MM.1S (cell line): Measurements from ENCODE around the gene RPSA.
A peak's percentile ranks its signal among the peaks of the same experiment; 100 is the strongest.

ENCODE experiments used
- DNase-seq: peaks from one replicate; pipeline ENCODE4 v3.0.0-alpha.2; 2015
- H2AFZ ChIP-seq: fragments of 300-600 bp; sonication (generic); 2 replicates; pipeline ENCODE4 v1.6.0; 2016; ENCODE audit warnings: antibody characterized with exemption, low read length
- H3F3A ChIP-seq: fragments of 300-600 bp; sonication (generic); 2 replicates; pipeline ENCODE4 v1.6.1; 2016; ENCODE audit warnings: mild to moderate bottlenecking, antibody characterized with exemption, low read length, moderate library complexity, mixed read lengths; ENCODE audit not compliant: insufficient read depth
- H3K27ac ChIP-seq: fragments of 300-600 bp; sonication (generic); 2 replicates; pipeline ENCODE4 v1.5.1; 2016; ENCODE audit warnings: mild to moderate bottlenecking, low read length
- H3K27me3 ChIP-seq: fragments of 300-600 bp; sonication (generic); replicated peaks from 2 replicates; pipeline ENCODE4 v1.6.0; 2016; ENCODE audit warnings: low read length; ENCODE audit not compliant: insufficient read depth
- H3K36me3 ChIP-seq: fragments of 300-600 bp; sonication (generic); replicated peaks from 2 replicates; pipeline ENCODE4 v1.6.1; 2016; ENCODE audit warnings: mild to moderate bottlenecking, low read length, mixed read lengths; ENCODE audit not compliant: insufficient read depth
- H3K4me1 ChIP-seq: fragments of 300-600 bp; sonication (generic); 2 replicates; pipeline ENCODE4 v1.6.1; 2016; ENCODE audit warnings: low read length, mixed read lengths
- H3K4me2 ChIP-seq: fragments of 300-600 bp; sonication (generic); 2 replicates; pipeline ENCODE4 v1.6.0; 2016; ENCODE audit warnings: low read depth, low read length
- H3K4me3 ChIP-seq: fragments of 300-600 bp; sonication (generic); 2 replicates; pipeline ENCODE4 v1.5.1; 2016; ENCODE audit warnings: low read length, mixed read lengths
- H3K79me2 ChIP-seq: fragments of 300-600 bp; sonication (generic); 2 replicates; pipeline ENCODE4 v1.6.1; 2016; ENCODE audit warnings: mixed run types, low read length, mixed read lengths
- H3K9ac ChIP-seq: fragments of 300-600 bp; sonication (generic); 2 replicates; pipeline ENCODE4 v1.6.1; 2016; ENCODE audit warnings: low read length, mixed read lengths
- H3K9me2 ChIP-seq: fragments of 300-600 bp; sonication (generic); replicated peaks from 2 replicates; pipeline ENCODE4 v1.6.1; 2016; ENCODE audit warnings: mild to moderate bottlenecking, low read length, mixed read lengths; ENCODE audit not compliant: insufficient read depth
- H3K9me3 ChIP-seq: fragments of 300-600 bp; sonication (generic); replicated peaks from 2 replicates; pipeline ENCODE4 v1.6.1; 2016; ENCODE audit warnings: mild to moderate bottlenecking, low read length, mixed read lengths; ENCODE audit not compliant: insufficient read depth
- H4K20me1 ChIP-seq: fragments of 300-600 bp; sonication (generic); 2 replicates; pipeline ENCODE4 v1.6.1; 2016; ENCODE audit warnings: mild to moderate bottlenecking, low read length, moderate library complexity, mixed read lengths; ENCODE audit not compliant: insufficient read depth
- EZH2 ChIP-seq: fragments of 300-600 bp; sonication (generic); optimal IDR thresholded peaks from 2 replicates; pipeline ENCODE3; 2017; ENCODE audit warnings: low read depth, mild to moderate bottlenecking, antibody characterized with exemption, low read length, mixed read lengths
- EZH2phosphoT487 ChIP-seq: fragments of 300-600 bp; sonication (generic); IDR thresholded peaks from 2 replicates; pipeline ENCODE4 v1.6.1; 2018; ENCODE audit warnings: antibody characterized with exemption, low read length
- TF ChIP-seq, protein P1 (sequence below): fragments of 300-600 bp; sonication (generic); IDR thresholded peaks from 2 replicates; pipeline ENCODE4 v1.5.1; 2016; ENCODE audit warnings: antibody characterized with exemption, low read length, mixed read lengths

The RPSA gene

GRCh38 chr3:39388741-39389248 lies 17.7 kb upstream of the RPSA start:
- peaks cover 74% of the 10 kb centered on the region for H3K79me2 ChIP-seq
- H3F3A ChIP-seq, result peaks cover 22% of the 10 kb centered on the region
- no peaks in the 10 kb centered on the region for H3K9me2 ChIP-seq
- peaks cover 20% of the 10 kb centered on the region for H4K20me1 ChIP-seq
- H3K9me3 ChIP-seq, result no peaks in the 10 kb centered on the region
- DNase-seq, result peak; percentile 88
- no peaks in the 10 kb centered on the region for H3K27me3 ChIP-seq
- H3K9ac ChIP-seq, result no peak overlapping the region; the same call in 1 of the 2 replicates
- TF ChIP-seq EZH2, result no peak
- TF ChIP-seq EZH2phosphoT487, result no peak
- TF ChIP-seq, protein P1, sequence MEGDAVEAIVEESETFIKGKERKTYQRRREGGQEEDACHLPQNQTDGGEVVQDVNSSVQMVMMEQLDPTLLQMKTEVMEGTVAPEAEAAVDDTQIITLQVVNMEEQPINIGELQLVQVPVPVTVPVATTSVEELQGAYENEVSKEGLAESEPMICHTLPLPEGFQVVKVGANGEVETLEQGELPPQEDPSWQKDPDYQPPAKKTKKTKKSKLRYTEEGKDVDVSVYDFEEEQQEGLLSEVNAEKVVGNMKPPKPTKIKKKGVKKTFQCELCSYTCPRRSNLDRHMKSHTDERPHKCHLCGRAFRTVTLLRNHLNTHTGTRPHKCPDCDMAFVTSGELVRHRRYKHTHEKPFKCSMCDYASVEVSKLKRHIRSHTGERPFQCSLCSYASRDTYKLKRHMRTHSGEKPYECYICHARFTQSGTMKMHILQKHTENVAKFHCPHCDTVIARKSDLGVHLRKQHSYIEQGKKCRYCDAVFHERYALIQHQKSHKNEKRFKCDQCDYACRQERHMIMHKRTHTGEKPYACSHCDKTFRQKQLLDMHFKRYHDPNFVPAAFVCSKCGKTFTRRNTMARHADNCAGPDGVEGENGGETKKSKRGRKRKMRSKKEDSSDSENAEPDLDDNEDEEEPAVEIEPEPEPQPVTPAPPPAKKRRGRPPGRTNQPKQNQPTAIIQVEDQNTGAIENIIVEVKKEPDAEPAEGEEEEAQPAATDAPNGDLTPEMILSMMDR, result no peak
- no peak overlapping the region for H2AFZ ChIP-seq
- peak overlapping the region; percentile 61; the same call in 1 of the 2 replicates for H3K27ac ChIP-seq
- H3K4me1 ChIP-seq, result peaks cover 39% of the 10 kb centered on the region
- peak overlapping the region; percentile 18; the same call in 1 of the 2 replicates for H3K4me3 ChIP-seq
- H3K36me3 ChIP-seq, result peaks cover 26% of the 10 kb centered on the region
- peak overlapping the region; percentile 54 for H3K4me2 ChIP-seq

GRCh38 chr3:39390181-39390580 lies 16.3 kb upstream of the RPSA start:
- Histone ChIP-seq H3K4me3 (no peak overlapping the region), H2AFZ (no peak overlapping the region)
- TF ChIP-seq, protein P1, result no peak
- TF ChIP-seq EZH2phosphoT487, result no peak
- no peak for TF ChIP-seq EZH2

DNA sequence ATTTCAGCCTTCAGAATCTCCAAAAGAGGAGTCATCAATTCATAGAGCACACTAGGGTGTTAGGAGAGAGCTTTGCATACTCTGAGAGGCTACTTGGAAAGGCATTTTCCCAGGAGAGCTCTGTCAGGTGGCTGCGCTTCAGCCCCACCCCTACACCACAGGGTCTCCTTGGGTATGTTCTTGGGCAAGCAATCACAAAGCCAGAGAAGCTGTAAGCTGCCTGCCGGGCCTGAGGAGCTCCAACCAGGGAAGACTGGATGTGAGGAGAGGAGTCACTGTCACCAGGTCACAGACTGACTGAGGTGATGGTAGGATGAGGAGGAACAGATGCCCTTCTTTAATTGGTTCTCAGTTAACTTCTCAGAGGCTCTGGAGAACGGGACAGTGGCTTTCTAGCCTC lies 9.8 kb upstream of the RPSA start:
- H3K27me3 ChIP-seq, result no peaks in the 10 kb centered on the region
- no peaks in the 10 kb centered on the region for H3K9me3 ChIP-seq
- H3K27ac ChIP-seq, result no peak overlapping the region
- no peak overlapping the region for H3K4me3 ChIP-seq
- no peak overlapping the region for H3K9ac ChIP-seq
- H4K20me1 ChIP-seq, result no peaks in the 10 kb centered on the region
- TF ChIP-seq EZH2 (no peak), EZH2phosphoT487 (no peak)
- TF ChIP-seq, protein P1, result no peak
- H3K36me3 ChIP-seq, result peaks cover 16% of the 10 kb centered on the region; the same call in 1 of the 2 replicates
- peaks cover 6% of the 10 kb centered on the region; the same call in 1 of the 2 replicates for H3K4me1 ChIP-seq
- peaks cover 5% of the 10 kb centered on the region for H3F3A ChIP-seq
- no peak for DNase-seq
- H2AFZ ChIP-seq, result no peak overlapping the region
- no peaks in the 10 kb centered on the region for H3K9me2 ChIP-seq
- H3K4me2 ChIP-seq, result no peak overlapping the region
- peaks cover 2% of the 10 kb centered on the region for H3K79me2 ChIP-seq

More at GRCh38 chr3:39390181-39390580, 16.3 kb upstream of the RPSA start:
- Histone ChIP-seq H3K4me1 (peaks cover 35% of the 10 kb centered on the region), H3K27me3 (no peaks in the 10 kb centered on the region), H3K9ac (no peak overlapping the region), H3K27ac (no peak overlapping the region), H3K9me2 (no peaks in the 10 kb centered on the region), H3K79me2 (peaks cover 62% of the 10 kb centered on the region), H3K36me3 (peaks cover 29% of the 10 kb centered on the region), H4K20me1 (peaks cover 17% of the 10 kb centered on the region), H3F3A (peaks cover 20% of the 10 kb centered on the region), H3K4me2 (no peak overlapping the region), H3K9me3 (no peaks in the 10 kb centered on the region)
- no peak for DNase-seq
